Gastrocnemius medialis (tissue), 4 donors: ENCODE results near the gene SPTBN1. TPM values are rescaled to one million over a fixed set of nuclear protein-coding genes. Genes with fewer than 3 reads are reported as not detected.

Experiments used
- ATAC-seq, 2 donors: fragments of 150-250 bp; one replicate each; pipeline ENCODE4 v1.9.1; 2016
- DNase-seq, 2 donors: peaks; one replicate each; pipeline ENCODE4 v3.0.0-alpha.2; 2019
- H3K27ac ChIP-seq, 4 donors: fragments of 200-600 bp; sonication (generic); 1 replicate in 1 of 4; 2 replicates in 3 of 4; pipeline ENCODE4 v1.5.1; 2016 to 2018; ENCODE audit warnings: mild to moderate bottlenecking in 2 of 4, moderate library complexity in 1 of 4
- H3K27me3 ChIP-seq, 3 donors: fragments of 200-600 bp; sonication (generic) in 2 of 3; 1 replicate in 1 of 3; 2 replicates in 2 of 3; pipeline versions ENCODE4 v1.5.1 to v1.6.0; 2016 to 2019; ENCODE audit warnings: mild to moderate bottlenecking in 1 of 3, moderate library complexity in 1 of 3
- H3K36me3 ChIP-seq, 2 donors: fragments of 200-600 bp; sonication (generic) in 1 of 2; one replicate each; pipeline ENCODE4 v1.5.1; 2017 to 2018
- H3K4me1 ChIP-seq, 2 donors: fragments of 200-600 bp; sonication (generic) in 1 of 2; one replicate each; pipeline ENCODE4 v1.5.1; 2016 to 2017; ENCODE audit warnings: mild to moderate bottlenecking in 2 of 2
- H3K4me3 ChIP-seq, 4 donors: fragments of 200-600 bp; sonication (generic) in 3 of 4; 1 replicate in 1 of 4; 2 replicates in 3 of 4; pipeline ENCODE4 v1.5.1; 2016 to 2019; ENCODE audit warnings: mild to moderate bottlenecking in 2 of 4
- H3K9me3 ChIP-seq, 3 donors: fragments of 200-600 bp; sonication (generic) in 2 of 3; 1 replicate in 1 of 3; 2 replicates in 2 of 3; pipeline ENCODE4 v1.5.1; 2016 to 2019
- CTCF ChIP-seq, 5 experiments: fragments of 450-650 bp in 3 of 5; fragments of 200-600 bp in 2 of 5; sonication (generic) in 2 of 5; IDR thresholded peaks in 4 of 5; conservative IDR thresholded peaks in 1 of 5; 1 replicate in 4 of 5; 2 replicates in 1 of 5; pipeline ENCODE4 v1.5.1; 2016 to 2019; ENCODE audit warnings: antibody characterized with exemption in 5 of 5, mild to moderate bottlenecking in 3 of 5, moderate library complexity in 3 of 5
- POLR2A ChIP-seq, 2 donors: fragments of 450-650 bp; IDR thresholded peaks; one replicate each; pipeline ENCODE4 v1.6.1; 2017; ENCODE audit warnings: antibody characterized with exemption in 2 of 2, mild to moderate bottlenecking in 2 of 2, moderate library complexity in 2 of 2
- in situ Hi-C, 4 donors: fragments of 200-750 bp; cut with MboI; loops; one replicate each; pipeline versions ENCODE4 v1.15.0 to v1.8.0; 2017; ENCODE audit warnings: low sequenced_read_pairs in 4 of 4
- intact Hi-C: fragments of 100-400 bp; cut with DNase I; formaldehyde crosslinking; loops from one replicate; pipeline ENCODE4 v1.15.1; 2023; ENCODE audit warnings: low total_unique reads
- total RNA-seq, 4 donors: library from RNA; depleted of rRNA; stranded (reverse); fragments of >200 nt; gene quantifications; one replicate each; pipeline versions ENCODE4 v1.1.0 to v1.2.3, GENCODE V29; 2016

The SPTBN1 gene
- total RNA-seq, 4 donors from 2014 or later, result 107 to 191 (median 119) TPM

DNA sequence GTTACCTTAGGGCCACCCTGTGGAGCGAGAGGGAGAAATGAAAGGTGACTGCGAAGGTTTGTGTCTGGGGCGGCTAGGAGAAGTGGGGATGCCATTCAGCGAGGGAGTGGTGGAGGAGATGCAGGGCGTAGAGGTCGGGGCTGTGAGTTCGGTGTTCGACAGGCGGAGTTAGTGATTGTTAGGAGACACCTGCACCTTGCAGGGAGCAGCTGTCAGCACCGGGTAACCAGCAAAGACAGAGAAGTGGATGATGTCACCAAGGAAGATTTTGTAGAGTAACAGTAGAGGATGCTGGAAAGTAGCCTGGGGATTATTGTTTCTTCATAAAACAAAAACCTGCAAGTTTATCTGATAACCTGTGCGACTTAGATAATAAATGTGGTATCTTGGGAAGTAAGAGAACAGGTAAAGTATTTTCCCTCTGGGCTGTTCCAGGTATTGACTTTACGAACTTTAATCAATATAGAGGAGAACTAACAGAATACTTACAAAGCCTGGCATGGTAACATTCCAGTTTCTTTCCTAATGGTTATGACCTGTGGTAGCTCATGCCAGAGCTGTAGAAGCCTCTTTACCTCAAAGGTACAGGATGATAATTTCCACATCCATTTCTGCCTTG lies 63.8 kb downstream of the SPTBN1 start:
- H3K9me3 ChIP-seq, result no peaks in the 10 kb centered on the region
- H3K4me3 ChIP-seq, result no peak overlapping the region
- TF ChIP-seq CTCF (IDR thresholded peaks at IDR 0.05 in 4 of 5, conservative IDR thresholded peaks at IDR 0.05 in 1 of 5) (no peak), POLR2A (IDR thresholded peaks at IDR 0.05) (no peak)
- peaks cover 15 to 46% of the 10 kb centered on the region in 2 donors for H3K4me1 ChIP-seq
- DNase-seq (no peak), ATAC-seq (no peak)
- intact Hi-C loops, result loop anchor here (10.0 kb wide), 3 partner anchors 85 to 415 kb away; no protein-coding TSS in a partner anchor
- H3K27me3 ChIP-seq, result no peaks in the 10 kb centered on the region
- peak overlapping the region in 1 of 4 donors; percentile 12 for H3K27ac ChIP-seq
- no peaks in the 10 kb centered on the region for H3K36me3 ChIP-seq
- in situ Hi-C loops, result loop anchor here (5.0 to 25.0 kb wide), 5 partner anchors 182 to 408 kb away; partner anchors contain the start of gene ACYP2 (in 1 of the 4)

DNA sequence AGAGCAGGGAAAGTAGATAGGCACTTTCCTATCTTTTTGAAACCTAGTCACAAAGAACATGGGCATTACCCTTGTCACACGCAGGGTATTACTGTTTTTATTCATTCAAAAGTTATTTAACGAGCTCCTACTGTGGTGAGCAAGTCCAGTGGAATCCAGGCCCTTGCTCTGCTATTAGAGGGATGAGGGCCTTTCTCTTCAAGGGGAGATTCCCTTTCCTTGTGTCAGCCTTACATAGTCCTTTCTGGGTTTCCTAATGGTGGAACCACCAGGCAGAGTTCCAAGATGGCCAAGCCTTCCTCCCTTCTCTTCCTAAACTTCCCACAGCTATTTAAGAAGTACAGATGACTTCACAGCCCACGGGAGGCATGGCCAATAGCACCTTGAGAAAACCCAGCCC lies 64.6 kb downstream of the SPTBN1 start:
- in situ Hi-C loops (loop anchor here (5.0 to 25.0 kb wide), 5 partner anchors 182 to 408 kb away; partner anchors contain the start of gene ACYP2 (in 1 of the 4)), intact Hi-C loops (loop anchor here (10.0 kb wide), 2 partner anchors 84 to 114 kb away; no protein-coding TSS in a partner anchor)
- Histone ChIP-seq H3K4me1 (peaks cover 20 to 48% of the 10 kb centered on the region in 2 donors), H3K27me3 (no peaks in the 10 kb centered on the region), H3K9me3 (no peaks in the 10 kb centered on the region), H3K4me3 (no peak overlapping the region), H3K36me3 (no peaks in the 10 kb centered on the region), H3K27ac (peak overlapping the region in 2 of 4 donors; percentile 25 to 30)
- TF ChIP-seq CTCF (IDR thresholded peaks at IDR 0.05 in 4 of 5, conservative IDR thresholded peaks at IDR 0.05 in 1 of 5), result no peak
- no peak for TF ChIP-seq POLR2A (IDR thresholded peaks at IDR 0.05)
- ATAC-seq (no peak), DNase-seq (no peak)

GRCh38 chr2:54522624-54523281 lies 66.6 kb downstream of the SPTBN1 start:
- TF ChIP-seq POLR2A (IDR thresholded peaks at IDR 0.05), result no peak
- TF ChIP-seq CTCF (IDR thresholded peaks at IDR 0.05 in 4 of 5, conservative IDR thresholded peaks at IDR 0.05 in 1 of 5), result peak; percentile 48 to 63 (median 55)
- peak overlapping the region in 2 of 4 donors; percentile 67 to 73 for H3K27ac ChIP-seq
- ATAC-seq, result peak; percentile 63 to 67
- DNase-seq, result peak in 1 of 2 donors; percentile 26
- intact Hi-C loops (loop anchor here (2.0 to 10.0 kb wide), 3 partner anchors 82 to 180 kb away; no protein-coding TSS in a partner anchor), in situ Hi-C loops (loop anchor here (5.0 to 25.0 kb wide), 5 partner anchors 180 to 410 kb away; partner anchors contain the start of gene ACYP2 (in 1 of the 4))
- peaks cover 0 to 13% of the 10 kb centered on the region in 2 donors for H3K36me3 ChIP-seq
- no peaks in the 10 kb centered on the region for H3K9me3 ChIP-seq
- H3K27me3 ChIP-seq, result no peaks in the 10 kb centered on the region
- H3K4me1 ChIP-seq, result peaks cover 20 to 63% of the 10 kb centered on the region in 2 donors
- no peak overlapping the region for H3K4me3 ChIP-seq

GRCh38 chr2:54523324-54523959 lies 67.3 kb downstream of the SPTBN1 start:
- Histone ChIP-seq H3K4me1 (peaks cover 20 to 66% of the 10 kb centered on the region in 2 donors), H3K4me3 (no peak overlapping the region), H3K36me3 (peaks cover 0 to 15% of the 10 kb centered on the region in 2 donors), H3K9me3 (no peaks in the 10 kb centered on the region), H3K27ac (peak overlapping the region; percentile 40 to 73 (median 56)), H3K27me3 (no peaks in the 10 kb centered on the region)
- DNase-seq, result no peak
- TF ChIP-seq CTCF (IDR thresholded peaks at IDR 0.05 in 4 of 5, conservative IDR thresholded peaks at IDR 0.05 in 1 of 5), result no peak
- TF ChIP-seq POLR2A (IDR thresholded peaks at IDR 0.05), result no peak
- no peak for ATAC-seq
- intact Hi-C loops, result loop anchor here (2.0 to 10.0 kb wide), 3 partner anchors 81 to 179 kb away; no protein-coding TSS in a partner anchor
- in situ Hi-C loops, result loop anchor here (5.0 to 25.0 kb wide), 5 partner anchors 179 to 411 kb away; partner anchors contain the start of gene ACYP2 (in 1 of the 4)
